K562 (cell line): ENCODE results near the gene LRRC1.

Experiments used
- ELF1 ChIP-seq: fragments of 200-800 bp; sonication (Bioruptor generic); IDR thresholded peaks from 2 replicates; pipeline ENCODE4 v1.6.1; 2016; ENCODE audit warnings: missing genetic modification characterization, missing compliant biosample characterization
- EZH2 ChIP-seq: IDR thresholded peaks from 2 replicates; pipeline ENCODE4 v1.6.1; 2012; ENCODE audit warnings: low read depth, mild to moderate bottlenecking, inconsistent platforms, low read length, borderline replicate concordance
- PATZ1 ChIP-seq: fragments of 250-450 bp; sonication (Bioruptor Pico); IDR thresholded peaks from 2 replicates; pipeline ENCODE4 v1.5.0; 2020; ENCODE audit warnings: mild to moderate bottlenecking, borderline replicate concordance
- POLR2A ChIP-seq: fragments of 450-650 bp; conservative IDR thresholded peaks from 2 replicates; pipeline ENCODE4 v1.6.1; 2016
- RBM14 ChIP-seq: fragments of 200-400 bp; formaldehyde crosslinking; IDR thresholded peaks from 2 replicates; pipeline ENCODE4 v1.6.1; 2018; ENCODE audit warnings: low read depth, mild to moderate bottlenecking, low read length, moderate library complexity, borderline replicate concordance; ENCODE audit not compliant: insufficient read depth
- TCF3 ChIP-seq: sonication (generic); formaldehyde crosslinking; IDR thresholded peaks from 2 replicates; pipeline ENCODE4 v1.4.0; 2020; ENCODE audit warnings: mild to moderate bottlenecking, missing genetic modification reagents
- U2AF1 ChIP-seq: fragments of 200-400 bp; formaldehyde crosslinking; optimal IDR thresholded peaks from 2 replicates; pipeline ENCODE3; 2017; ENCODE audit warnings: mild to moderate bottlenecking, low read depth, low read length, moderate library complexity
- ZBTB8A ChIP-seq: fragments of 450-650 bp; IDR thresholded peaks from 2 replicates; pipeline ENCODE4 v1.6.1; 2018; ENCODE audit warnings: mild to moderate bottlenecking, moderate library complexity; ENCODE audit not compliant: partially characterized antibody
- ZFPM2 ChIP-seq: fragments of 250-450 bp; sonication (Bioruptor Pico); IDR thresholded peaks from 2 replicates; pipeline ENCODE4 v1.5.1; 2022; ENCODE audit warnings: mild to moderate bottlenecking
- ZNF318 ChIP-seq, 2 experiments: fragments of 450-650 bp; IDR thresholded peaks; 2 replicates each; pipeline ENCODE4 v1.6.1; 2016; ENCODE audit warnings: mild to moderate bottlenecking in 2 of 2, borderline replicate concordance in 1 of 2, low read depth in 1 of 2, moderate library complexity in 1 of 2
- ZNF384 ChIP-seq: IDR thresholded peaks from 2 replicates; pipeline ENCODE4 v1.6.1; 2012; ENCODE audit warnings: low read depth, low read length, improper control_type of control experiment

- TF ChIP-seq POLR2A (no peak), RBM14 (no peak), ZFPM2 (CRISPR knock-in tag) (no peak), TCF3 (CRISPR knock-in tag) (no peak), ZNF318 (IDR thresholded peaks at IDR 0.05; ENCODE audit: borderline replicate concordance in 1 of 2, low read depth in 1 of 2) (no peak), U2AF1 (no peak), ELF1 (no peak), ZBTB8A (no peak), EZH2 (no peak), ZNF384 (no peak), PATZ1 (no peak)
These were observed 122.1 kb downstream of the LRRC1 start for GRCh38 chr6:53916804-53917463.
